NCI-H2196 treated with DMSO at 0.1 percent for 48 hours (cell line): ENCODE results near the gene MRPS30.
"Not testable (repeated sequence)": the region's sequence is repeated elsewhere in the genome, so short reads cannot be mapped to it uniquely, and the experiment has no call there.

Experiments used
- DNase-seq: peaks from one replicate; lab custom pipeline; 2025; ENCODE audit not compliant: unreplicated experiment; lab: John Stamatoyannopoulos, UW

Gene MRPS30

DNA sequence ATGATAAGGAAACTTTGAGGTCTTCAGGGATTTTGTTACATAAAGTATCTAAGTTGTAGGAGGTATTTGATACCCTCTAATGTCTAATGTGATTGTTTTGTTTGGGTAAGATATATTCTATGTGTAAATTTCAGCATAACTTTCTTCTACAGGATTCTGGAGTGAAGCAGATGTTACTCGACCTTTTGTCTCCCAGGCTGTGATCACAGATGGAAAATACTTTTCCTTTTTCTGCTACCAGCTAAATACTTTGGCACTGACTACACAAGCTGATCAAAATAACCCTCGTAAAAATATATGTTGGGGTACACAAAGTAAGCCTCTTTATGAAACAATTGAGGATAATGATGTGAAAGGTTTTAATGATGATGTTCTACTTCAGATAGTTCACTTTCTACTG, 6.0 kb downstream of the MRPS30 start:
- DNase-seq = no peak

- DNase-seq = no peak
Measured at GRCh38 chr5:44821164-44821563, 12.4 kb downstream of the MRPS30 start.

- DNase-seq = not testable (repeated sequence)
Measured at GRCh38 chr5:44824662-44825061, 15.9 kb downstream of the MRPS30 start.

DNA sequence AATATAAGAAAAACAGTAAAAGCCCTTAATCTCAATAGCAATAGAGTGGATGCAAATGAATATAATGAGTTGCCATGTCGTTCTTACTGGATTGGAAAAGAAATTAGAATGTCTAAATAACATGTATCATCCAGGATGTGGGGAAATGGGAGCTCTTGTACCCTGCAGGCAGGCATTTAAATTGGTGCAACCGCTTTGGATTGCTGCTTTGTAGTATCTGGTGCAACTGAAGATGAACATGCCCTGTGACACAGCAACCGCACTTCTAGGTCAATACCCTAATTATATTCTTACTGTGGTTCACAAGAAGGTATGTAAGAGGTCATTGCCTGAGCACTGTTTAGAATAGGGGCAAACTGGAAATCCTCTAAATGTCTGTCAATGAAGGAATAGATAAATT, 18.9 kb downstream of the MRPS30 start:
- no peak for DNase-seq

DNA sequence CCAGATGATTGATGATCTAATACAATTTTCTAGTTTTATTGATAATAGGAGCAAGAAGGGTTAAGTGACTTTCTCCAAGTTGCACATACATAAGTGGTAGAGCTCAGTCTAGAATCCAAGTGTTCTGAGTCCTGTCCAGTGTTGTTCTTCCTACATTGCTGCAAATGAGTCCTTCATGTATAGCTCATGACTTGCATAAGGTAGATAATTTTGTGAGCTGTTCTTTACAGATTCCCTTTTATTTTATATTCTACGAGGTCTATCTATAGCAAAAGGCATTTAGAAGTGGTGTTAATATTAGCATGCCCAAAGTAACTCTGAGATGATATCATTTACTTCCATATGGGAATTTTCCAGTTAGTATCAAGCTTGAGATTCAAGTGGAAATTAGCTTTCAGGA, 20.0 kb downstream of the MRPS30 start:
- DNase-seq = no peak

- no peak for DNase-seq
Measured at GRCh38 chr5:44830951-44831350, 22.2 kb downstream of the MRPS30 start.

DNA sequence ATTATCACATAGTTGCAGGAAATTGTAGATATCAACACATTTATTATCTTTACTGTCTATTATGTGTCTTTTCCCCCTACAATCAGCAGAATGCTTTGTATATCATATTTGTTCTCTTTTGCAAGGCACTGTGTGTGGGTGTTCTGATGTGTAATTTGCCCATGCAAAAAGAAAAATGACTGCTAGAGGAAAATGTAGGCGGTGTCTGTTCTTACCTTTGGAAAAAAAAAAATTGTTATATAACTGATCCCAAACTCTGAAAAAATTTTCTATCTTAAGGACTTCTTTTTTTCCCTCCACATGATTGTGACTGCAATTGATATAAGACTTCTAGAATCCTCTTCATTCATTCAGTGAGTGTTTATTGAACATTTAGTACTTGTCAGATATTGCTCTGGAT, 24.5 kb downstream of the MRPS30 start:
- DNase-seq = no peak

DNA sequence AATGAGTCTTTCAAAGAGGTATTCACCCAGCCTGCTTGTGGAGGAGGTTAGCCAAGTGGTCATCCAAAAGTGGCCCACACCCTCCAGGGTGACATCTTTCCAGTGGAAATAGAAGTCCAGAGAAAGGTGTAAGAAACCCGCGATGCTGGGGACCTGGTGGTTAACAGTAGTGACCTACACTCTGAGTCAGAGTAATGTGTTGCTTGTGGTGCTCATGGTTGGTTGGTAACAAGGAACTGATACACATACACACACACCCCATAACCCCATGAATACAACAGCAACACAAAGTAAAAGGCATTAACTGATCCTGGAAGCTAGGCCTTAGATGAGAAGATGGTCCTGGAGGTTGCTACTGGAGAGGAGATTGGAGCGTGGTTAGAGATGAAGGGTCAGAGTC, 26.9 kb downstream of the MRPS30 start:
- DNase-seq = no peak

- DNase-seq = no peak
Measured at GRCh38 chr5:44839018-44839681, 30.4 kb downstream of the MRPS30 start.

GRCh38 chr5:44842496-44843282, 33.9 kb downstream of the MRPS30 start:
- DNase-seq = no peak

- DNase-seq = no peak
Measured at GRCh38 chr5:44844744-44845143, 36.0 kb downstream of the MRPS30 start.

DNA sequence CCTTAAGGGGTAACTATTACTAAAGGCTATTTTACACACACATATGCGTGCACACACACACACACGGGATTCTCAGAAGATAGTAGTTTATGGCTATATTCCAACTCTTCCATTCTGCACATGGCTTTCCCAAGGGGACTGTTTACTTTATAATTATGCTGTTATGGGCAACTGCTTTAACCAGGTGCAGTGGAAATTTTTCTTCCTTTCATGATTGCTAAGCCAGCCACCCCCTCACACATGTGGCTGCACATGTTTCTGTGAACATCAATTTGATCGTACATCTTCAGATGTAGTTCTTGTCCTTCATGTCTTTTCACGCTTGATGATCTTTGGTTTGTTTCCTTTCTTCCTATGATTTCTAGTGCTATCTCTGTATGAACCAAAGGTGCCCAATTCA, 37.0 kb downstream of the MRPS30 start:
- no peak for DNase-seq

DNA sequence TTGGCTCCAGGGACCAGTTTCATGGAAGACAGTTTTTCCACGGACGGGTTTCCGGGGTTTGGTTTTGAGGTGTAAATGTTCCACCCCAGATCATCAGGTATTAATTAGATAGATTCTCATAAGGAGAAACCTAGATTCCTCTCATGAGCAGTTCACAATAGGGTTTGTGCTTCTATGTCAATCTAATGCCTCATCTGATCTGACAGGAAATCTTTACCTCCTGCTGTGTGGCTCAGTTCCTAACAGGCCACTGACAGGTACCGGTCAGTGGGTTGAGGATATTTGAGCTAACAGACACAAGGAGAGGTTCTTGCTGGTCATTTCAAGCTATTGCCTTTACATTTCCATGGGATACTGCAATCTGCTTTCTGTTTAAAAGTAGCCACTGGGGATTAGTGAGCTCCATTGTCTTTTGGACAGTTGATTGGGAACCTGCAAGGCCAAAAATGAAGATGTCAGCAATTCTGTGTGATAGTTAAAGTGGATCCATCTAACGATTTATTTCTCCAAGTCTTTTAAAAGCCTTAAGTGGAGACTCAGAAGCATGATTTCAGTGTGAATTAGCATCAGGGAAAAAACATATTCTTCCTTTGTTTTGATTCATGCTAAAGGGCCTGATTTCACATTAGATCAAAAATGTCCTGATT, 38.6 kb downstream of the MRPS30 start:
- no peak for DNase-seq

- DNase-seq = no peak
Measured at GRCh38 chr5:44860267-44860666, 51.5 kb downstream of the MRPS30 start.

DNA sequence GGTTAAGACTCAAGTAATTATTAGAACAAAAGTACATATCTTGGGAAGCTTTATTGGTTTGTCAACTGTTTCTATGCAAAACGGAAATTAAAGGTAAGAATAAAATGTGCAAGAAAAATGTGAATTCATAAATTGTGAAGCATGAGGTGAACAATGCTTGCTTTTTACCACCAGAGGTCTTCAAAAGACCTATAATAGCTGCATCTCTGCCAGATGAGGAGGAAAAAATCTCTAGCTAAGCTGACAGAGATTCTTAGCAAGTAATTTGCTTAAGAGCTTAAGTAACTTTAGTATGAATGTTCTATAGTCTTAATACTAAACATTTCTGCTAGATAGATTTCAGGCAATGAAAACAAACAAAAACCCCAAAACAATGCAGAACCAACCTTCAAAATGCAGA, 54.1 kb downstream of the MRPS30 start:
- no peak for DNase-seq
